ENCODE results near the gene ZNF324. TPM values are rescaled to one million over a fixed set of nuclear protein-coding genes. Genes with fewer than 3 reads are reported as not detected.

ZNF324 gene
- total and polyA plus RNA-seq, 2 of the 8 experiments (the other 6 are each of a cell fraction or from before 2014, with no cell fraction given) = 5.1 to 5.8 TPM

DNA sequence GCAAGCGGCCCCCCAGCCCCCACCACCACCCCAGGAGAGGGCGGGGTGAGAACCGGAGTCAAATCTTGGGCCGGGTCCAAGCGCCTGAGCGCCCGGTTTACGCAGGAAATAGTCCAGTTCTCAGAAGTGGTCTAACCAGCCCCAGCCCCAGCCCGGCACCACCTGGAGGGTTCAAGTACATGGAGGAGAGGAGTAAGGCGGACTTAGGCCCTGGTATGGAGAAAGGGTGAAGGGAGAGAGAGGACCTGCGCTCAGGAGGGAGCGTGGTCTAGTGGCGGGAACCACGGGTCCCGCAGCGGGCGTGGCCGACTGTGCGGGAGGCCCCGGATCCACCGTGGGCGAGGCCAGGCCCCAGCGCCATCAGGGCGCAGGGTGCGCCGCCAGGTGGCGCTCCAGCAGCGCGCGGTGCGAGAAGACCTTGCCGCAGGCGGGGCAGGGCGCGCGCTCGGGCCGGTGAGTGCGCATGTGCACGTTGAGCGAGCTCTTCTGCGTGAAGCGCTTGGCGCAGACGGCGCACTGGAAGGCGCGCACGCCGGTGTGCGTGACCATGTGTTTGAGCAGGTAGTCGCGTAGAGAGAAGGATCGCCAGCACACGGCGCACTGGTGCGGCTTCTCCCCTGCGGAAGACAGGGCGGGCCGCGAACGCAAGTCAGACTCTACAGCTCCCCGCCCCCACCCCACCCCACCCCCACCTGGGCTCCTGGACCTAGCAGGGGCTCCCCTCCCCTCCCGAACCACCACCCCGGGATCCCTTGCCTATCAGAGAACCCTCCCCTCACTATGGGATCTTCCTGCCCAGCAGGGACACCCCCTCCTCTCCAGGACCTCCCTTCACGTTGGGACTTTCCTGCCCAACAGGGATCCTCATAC lies 47.0 kb downstream of the ZNF324 start (continued):
- TF ChIP-seq, protein P1, sequence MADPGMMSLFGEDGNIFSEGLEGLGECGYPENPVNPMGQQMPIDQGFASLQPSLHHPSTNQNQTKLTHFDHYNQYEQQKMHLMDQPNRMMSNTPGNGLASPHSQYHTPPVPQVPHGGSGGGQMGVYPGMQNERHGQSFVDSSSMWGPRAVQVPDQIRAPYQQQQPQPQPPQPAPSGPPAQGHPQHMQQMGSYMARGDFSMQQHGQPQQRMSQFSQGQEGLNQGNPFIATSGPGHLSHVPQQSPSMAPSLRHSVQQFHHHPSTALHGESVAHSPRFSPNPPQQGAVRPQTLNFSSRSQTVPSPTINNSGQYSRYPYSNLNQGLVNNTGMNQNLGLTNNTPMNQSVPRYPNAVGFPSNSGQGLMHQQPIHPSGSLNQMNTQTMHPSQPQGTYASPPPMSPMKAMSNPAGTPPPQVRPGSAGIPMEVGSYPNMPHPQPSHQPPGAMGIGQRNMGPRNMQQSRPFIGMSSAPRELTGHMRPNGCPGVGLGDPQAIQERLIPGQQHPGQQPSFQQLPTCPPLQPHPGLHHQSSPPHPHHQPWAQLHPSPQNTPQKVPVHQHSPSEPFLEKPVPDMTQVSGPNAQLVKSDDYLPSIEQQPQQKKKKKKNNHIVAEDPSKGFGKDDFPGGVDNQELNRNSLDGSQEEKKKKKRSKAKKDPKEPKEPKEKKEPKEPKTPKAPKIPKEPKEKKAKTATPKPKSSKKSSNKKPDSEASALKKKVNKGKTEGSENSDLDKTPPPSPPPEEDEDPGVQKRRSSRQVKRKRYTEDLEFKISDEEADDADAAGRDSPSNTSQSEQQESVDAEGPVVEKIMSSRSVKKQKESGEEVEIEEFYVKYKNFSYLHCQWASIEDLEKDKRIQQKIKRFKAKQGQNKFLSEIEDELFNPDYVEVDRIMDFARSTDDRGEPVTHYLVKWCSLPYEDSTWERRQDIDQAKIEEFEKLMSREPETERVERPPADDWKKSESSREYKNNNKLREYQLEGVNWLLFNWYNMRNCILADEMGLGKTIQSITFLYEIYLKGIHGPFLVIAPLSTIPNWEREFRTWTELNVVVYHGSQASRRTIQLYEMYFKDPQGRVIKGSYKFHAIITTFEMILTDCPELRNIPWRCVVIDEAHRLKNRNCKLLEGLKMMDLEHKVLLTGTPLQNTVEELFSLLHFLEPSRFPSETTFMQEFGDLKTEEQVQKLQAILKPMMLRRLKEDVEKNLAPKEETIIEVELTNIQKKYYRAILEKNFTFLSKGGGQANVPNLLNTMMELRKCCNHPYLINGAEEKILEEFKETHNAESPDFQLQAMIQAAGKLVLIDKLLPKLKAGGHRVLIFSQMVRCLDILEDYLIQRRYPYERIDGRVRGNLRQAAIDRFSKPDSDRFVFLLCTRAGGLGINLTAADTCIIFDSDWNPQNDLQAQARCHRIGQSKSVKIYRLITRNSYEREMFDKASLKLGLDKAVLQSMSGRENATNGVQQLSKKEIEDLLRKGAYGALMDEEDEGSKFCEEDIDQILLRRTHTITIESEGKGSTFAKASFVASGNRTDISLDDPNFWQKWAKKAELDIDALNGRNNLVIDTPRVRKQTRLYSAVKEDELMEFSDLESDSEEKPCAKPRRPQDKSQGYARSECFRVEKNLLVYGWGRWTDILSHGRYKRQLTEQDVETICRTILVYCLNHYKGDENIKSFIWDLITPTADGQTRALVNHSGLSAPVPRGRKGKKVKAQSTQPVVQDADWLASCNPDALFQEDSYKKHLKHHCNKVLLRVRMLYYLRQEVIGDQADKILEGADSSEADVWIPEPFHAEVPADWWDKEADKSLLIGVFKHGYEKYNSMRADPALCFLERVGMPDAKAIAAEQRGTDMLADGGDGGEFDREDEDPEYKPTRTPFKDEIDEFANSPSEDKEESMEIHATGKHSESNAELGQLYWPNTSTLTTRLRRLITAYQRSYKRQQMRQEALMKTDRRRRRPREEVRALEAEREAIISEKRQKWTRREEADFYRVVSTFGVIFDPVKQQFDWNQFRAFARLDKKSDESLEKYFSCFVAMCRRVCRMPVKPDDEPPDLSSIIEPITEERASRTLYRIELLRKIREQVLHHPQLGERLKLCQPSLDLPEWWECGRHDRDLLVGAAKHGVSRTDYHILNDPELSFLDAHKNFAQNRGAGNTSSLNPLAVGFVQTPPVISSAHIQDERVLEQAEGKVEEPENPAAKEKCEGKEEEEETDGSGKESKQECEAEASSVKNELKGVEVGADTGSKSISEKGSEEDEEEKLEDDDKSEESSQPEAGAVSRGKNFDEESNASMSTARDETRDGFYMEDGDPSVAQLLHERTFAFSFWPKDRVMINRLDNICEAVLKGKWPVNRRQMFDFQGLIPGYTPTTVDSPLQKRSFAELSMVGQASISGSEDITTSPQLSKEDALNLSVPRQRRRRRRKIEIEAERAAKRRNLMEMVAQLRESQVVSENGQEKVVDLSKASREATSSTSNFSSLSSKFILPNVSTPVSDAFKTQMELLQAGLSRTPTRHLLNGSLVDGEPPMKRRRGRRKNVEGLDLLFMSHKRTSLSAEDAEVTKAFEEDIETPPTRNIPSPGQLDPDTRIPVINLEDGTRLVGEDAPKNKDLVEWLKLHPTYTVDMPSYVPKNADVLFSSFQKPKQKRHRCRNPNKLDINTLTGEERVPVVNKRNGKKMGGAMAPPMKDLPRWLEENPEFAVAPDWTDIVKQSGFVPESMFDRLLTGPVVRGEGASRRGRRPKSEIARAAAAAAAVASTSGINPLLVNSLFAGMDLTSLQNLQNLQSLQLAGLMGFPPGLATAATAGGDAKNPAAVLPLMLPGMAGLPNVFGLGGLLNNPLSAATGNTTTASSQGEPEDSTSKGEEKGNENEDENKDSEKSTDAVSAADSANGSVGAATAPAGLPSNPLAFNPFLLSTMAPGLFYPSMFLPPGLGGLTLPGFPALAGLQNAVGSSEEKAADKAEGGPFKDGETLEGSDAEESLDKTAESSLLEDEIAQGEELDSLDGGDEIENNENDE (IDR thresholded peaks at IDR 0.05; ENCODE audit: insufficient replicate concordance, low read length) = no peak
- TF ChIP-seq SAP30 (IDR thresholded peaks at IDR 0.05; ENCODE audit: insufficient read depth, insufficient replicate concordance, low read length) = no peak
- TF ChIP-seq SIRT6 (IDR thresholded peaks at IDR 0.05; ENCODE audit: low read length) = no peak
- TF ChIP-seq CBX8 (IDR thresholded peaks at IDR 0.05; ENCODE audit: borderline replicate concordance, low read depth, low read length) = no peak
- 0 out of 2 replicates have a peak, but pooled peaks have one; percentile 16 for TF ChIP-seq PHF8 (conservative IDR thresholded peaks at IDR 0.05; ENCODE audit: low read depth, low read length)
- no peak for TF ChIP-seq ZNF274 (IDR thresholded peaks at IDR 0.05; ENCODE audit: borderline replicate concordance, extremely low read depth, low read length)
- no peak for TF ChIP-seq SRF (IDR thresholded peaks at IDR 0.05; ENCODE audit: low read depth, low read length)
